Colonic mucosa (tissue), 4 donors: ENCODE measurements around the gene HEXIM1. TPM values are rescaled to one million over a fixed set of nuclear protein-coding genes. Genes with fewer than 3 reads are reported as not detected.

Source experiments
- DNase-seq: peaks from one replicate; pipeline ENCODE4 v3.0.0-alpha.2; 2020
- H3K27ac ChIP-seq: fragments of 200-600 bp; one replicate; pipeline ENCODE4 v1.8.0; 2021
- H3K27me3 ChIP-seq: fragments of 200-600 bp; one replicate; pipeline ENCODE4 v1.8.0; 2021
- H3K36me3 ChIP-seq: fragments of 200-600 bp; one replicate; pipeline ENCODE4 v1.8.0; 2021
- H3K4me1 ChIP-seq: fragments of 200-600 bp; one replicate; pipeline ENCODE4 v1.8.0; 2021; ENCODE audit warnings: mild to moderate bottlenecking
- H3K4me3 ChIP-seq: fragments of 200-600 bp; one replicate; pipeline ENCODE4 v1.8.0; 2021
- H3K9ac ChIP-seq, 2 donors: one replicate each; pipeline ENCODE4 v1.7.0; 2013; ENCODE audit warnings: control low read depth in 2 of 2, low read depth in 2 of 2, low read length in 2 of 2
- H3K9me3 ChIP-seq: fragments of 200-600 bp; one replicate; pipeline ENCODE4 v1.8.0; 2021
- CTCF ChIP-seq: fragments of 200-600 bp; IDR thresholded peaks from one replicate; pipeline ENCODE4 v1.8.0; 2022; ENCODE audit warnings: antibody characterized with exemption, mild to moderate bottlenecking
- intact Hi-C: fragments of 100-400 bp; cut with DNase I; formaldehyde crosslinking; loops from one replicate; pipeline ENCODE4 v1.14.1; 2022
- total RNA-seq, 2 donors: library from RNA; stranded (reverse); fragmentation: NEBNext Ultra II Directional in 1 of 2; extraction: Animal tissue kit (Norgen Biotek cat#: 25700) in 1 of 2; gene quantifications; one replicate each; pipeline ENCODE4 v1.2.1, GENCODE V29; 2021
- donor health status: healthy.
- donor health status: DM: no; HTN: no; CAD: no.
- donor health status: DM: no; HTN: no; CAD: no.

HEXIM1 gene
- total RNA-seq, 2 donors from 2014 or later = 37.0 to 38.4 TPM

- no peak for TF ChIP-seq CTCF
- no peak for DNase-seq
- H3K9me3 ChIP-seq = no peaks in the 10 kb centered on the region
- no peaks in the 10 kb centered on the region for H3K27me3 ChIP-seq
- H3K4me1 ChIP-seq = peaks cover 12% of the 10 kb centered on the region
- H3K27ac ChIP-seq = no peak overlapping the region
- no peaks in the 10 kb centered on the region for H3K36me3 ChIP-seq
- intact Hi-C loops = no loop called here
- H3K4me3 ChIP-seq = no peak overlapping the region
- H3K9ac ChIP-seq = no peak overlapping the region
Observed at GRCh38 chr17:45118691-45119090, 29.6 kb upstream of the HEXIM1 start.

GRCh38 chr17:45119964-45120363, 28.3 kb upstream of the HEXIM1 start:
- no peaks in the 10 kb centered on the region for H3K36me3 ChIP-seq
- intact Hi-C loops = no loop called here

GRCh38 chr17:45120558-45120957, 27.7 kb upstream of the HEXIM1 start:
- no peak overlapping the region for H3K9ac ChIP-seq
- no peaks in the 10 kb centered on the region for H3K27me3 ChIP-seq
- no peak overlapping the region for H3K4me3 ChIP-seq
- H3K27ac ChIP-seq = no peak overlapping the region
- H3K4me1 ChIP-seq = peaks cover 15% of the 10 kb centered on the region
- no peaks in the 10 kb centered on the region for H3K36me3 ChIP-seq
- no peaks in the 10 kb centered on the region for H3K9me3 ChIP-seq
- intact Hi-C loops = no loop called here
- no peak for TF ChIP-seq CTCF
- DNase-seq = no peak

More at GRCh38 chr17:45119964-45120363, 28.3 kb upstream of the HEXIM1 start:
- peaks cover 15% of the 10 kb centered on the region for H3K4me1 ChIP-seq
- H3K4me3 ChIP-seq = no peak overlapping the region
- no peaks in the 10 kb centered on the region for H3K27me3 ChIP-seq
- no peak overlapping the region for H3K27ac ChIP-seq
- no peak for TF ChIP-seq CTCF
- no peaks in the 10 kb centered on the region for H3K9me3 ChIP-seq
- H3K9ac ChIP-seq = no peak overlapping the region
- DNase-seq = no peak

GRCh38 chr17:45121055-45121454, 27.2 kb upstream of the HEXIM1 start:
- intact Hi-C loops = no loop called here
- no peak overlapping the region for H3K4me3 ChIP-seq
- no peaks in the 10 kb centered on the region for H3K9me3 ChIP-seq
- no peaks in the 10 kb centered on the region for H3K36me3 ChIP-seq
- no peak for DNase-seq
- no peaks in the 10 kb centered on the region for H3K27me3 ChIP-seq
- no peak overlapping the region for H3K27ac ChIP-seq
- no peak overlapping the region for H3K9ac ChIP-seq
- TF ChIP-seq CTCF = no peak
- peaks cover 15% of the 10 kb centered on the region for H3K4me1 ChIP-seq

GRCh38 chr17:45123076-45123770, 25.1 kb upstream of the HEXIM1 start:
- peaks cover 20% of the 10 kb centered on the region for H3K4me1 ChIP-seq
- no peaks in the 10 kb centered on the region for H3K36me3 ChIP-seq
- no peaks in the 10 kb centered on the region for H3K27me3 ChIP-seq
- intact Hi-C loops = no loop called here
- H3K9me3 ChIP-seq = no peaks in the 10 kb centered on the region
- TF ChIP-seq CTCF = no peak
- H3K4me3 ChIP-seq = no peak overlapping the region
- H3K9ac ChIP-seq = peak overlapping the region in 1 of 2 donors; percentile 70
- no peak for DNase-seq
- H3K27ac ChIP-seq = peak overlapping the region; percentile 85
